GM23338 (cell line): ENCODE results near the gene C1QTNF1.

Experiments used
- CREB1 ChIP-seq: fragments of 250-450 bp; sonication (Bioruptor Pico); IDR thresholded peaks from 2 replicates; pipeline ENCODE4 v1.5.0; 2020; ENCODE audit warnings: low read depth, mild to moderate bottlenecking, moderate library complexity
- EZH2 ChIP-seq: fragments of 200-600 bp; sonication (generic); IDR thresholded peaks from one replicate; pipeline ENCODE4 v1.8.0; 2017; ENCODE audit warnings: antibody characterized with exemption, mild to moderate bottlenecking, low read depth; ENCODE audit not compliant: unreplicated experiment
- EZH2phosphoT487 ChIP-seq: fragments of 200-600 bp; sonication (generic); IDR thresholded peaks from one replicate; pipeline ENCODE4 v1.8.1; 2018; ENCODE audit warnings: antibody characterized with exemption; ENCODE audit not compliant: unreplicated experiment
- JUNB ChIP-seq: IDR thresholded peaks from one replicate; pipeline ENCODE4 v1.6.1; 2016; ENCODE audit warnings: antibody characterized with exemption; ENCODE audit not compliant: unreplicated experiment
- POLR2AphosphoS5 ChIP-seq: IDR thresholded peaks from 2 replicates; pipeline ENCODE4 v1.6.1; 2016; ENCODE audit warnings: antibody characterized with exemption, low read depth
- STAT1 ChIP-seq: IDR thresholded peaks from one replicate; pipeline ENCODE4 v1.6.1; 2016; ENCODE audit warnings: antibody characterized with exemption; ENCODE audit not compliant: unreplicated experiment
- ZNF462 ChIP-seq: fragments of 250-450 bp; sonication (Bioruptor Pico); IDR thresholded peaks from 2 replicates; pipeline ENCODE4 v1.5.0; 2020; ENCODE audit warnings: mild to moderate bottlenecking, moderate library complexity
- TF ChIP-seq, protein P1 (sequence below), 2 experiments: fragments of 200-600 bp in 1 of 2; sonication (generic) in 1 of 2; conservative IDR thresholded peaks; 2 replicates each; pipeline versions ENCODE4 v1.5.1 to v1.6.1; 2016 to 2017; ENCODE audit warnings: antibody characterized with exemption in 2 of 2, low read depth in 2 of 2, mild to moderate bottlenecking in 2 of 2, moderate library complexity in 1 of 2
- TF ChIP-seq, protein P2 (sequence below): IDR thresholded peaks from one replicate; pipeline ENCODE4 v1.6.1; 2018; ENCODE audit warnings: antibody characterized with exemption; ENCODE audit not compliant: unreplicated experiment

- TF ChIP-seq, protein P1, sequence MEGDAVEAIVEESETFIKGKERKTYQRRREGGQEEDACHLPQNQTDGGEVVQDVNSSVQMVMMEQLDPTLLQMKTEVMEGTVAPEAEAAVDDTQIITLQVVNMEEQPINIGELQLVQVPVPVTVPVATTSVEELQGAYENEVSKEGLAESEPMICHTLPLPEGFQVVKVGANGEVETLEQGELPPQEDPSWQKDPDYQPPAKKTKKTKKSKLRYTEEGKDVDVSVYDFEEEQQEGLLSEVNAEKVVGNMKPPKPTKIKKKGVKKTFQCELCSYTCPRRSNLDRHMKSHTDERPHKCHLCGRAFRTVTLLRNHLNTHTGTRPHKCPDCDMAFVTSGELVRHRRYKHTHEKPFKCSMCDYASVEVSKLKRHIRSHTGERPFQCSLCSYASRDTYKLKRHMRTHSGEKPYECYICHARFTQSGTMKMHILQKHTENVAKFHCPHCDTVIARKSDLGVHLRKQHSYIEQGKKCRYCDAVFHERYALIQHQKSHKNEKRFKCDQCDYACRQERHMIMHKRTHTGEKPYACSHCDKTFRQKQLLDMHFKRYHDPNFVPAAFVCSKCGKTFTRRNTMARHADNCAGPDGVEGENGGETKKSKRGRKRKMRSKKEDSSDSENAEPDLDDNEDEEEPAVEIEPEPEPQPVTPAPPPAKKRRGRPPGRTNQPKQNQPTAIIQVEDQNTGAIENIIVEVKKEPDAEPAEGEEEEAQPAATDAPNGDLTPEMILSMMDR (conservative IDR thresholded peaks at IDR 0.05; ENCODE audit: low read depth in 2 of 2), result peak; percentile 77 to 89
- no peak for TF ChIP-seq EZH2
- TF ChIP-seq JUNB, result no peak
- TF ChIP-seq, protein P2, sequence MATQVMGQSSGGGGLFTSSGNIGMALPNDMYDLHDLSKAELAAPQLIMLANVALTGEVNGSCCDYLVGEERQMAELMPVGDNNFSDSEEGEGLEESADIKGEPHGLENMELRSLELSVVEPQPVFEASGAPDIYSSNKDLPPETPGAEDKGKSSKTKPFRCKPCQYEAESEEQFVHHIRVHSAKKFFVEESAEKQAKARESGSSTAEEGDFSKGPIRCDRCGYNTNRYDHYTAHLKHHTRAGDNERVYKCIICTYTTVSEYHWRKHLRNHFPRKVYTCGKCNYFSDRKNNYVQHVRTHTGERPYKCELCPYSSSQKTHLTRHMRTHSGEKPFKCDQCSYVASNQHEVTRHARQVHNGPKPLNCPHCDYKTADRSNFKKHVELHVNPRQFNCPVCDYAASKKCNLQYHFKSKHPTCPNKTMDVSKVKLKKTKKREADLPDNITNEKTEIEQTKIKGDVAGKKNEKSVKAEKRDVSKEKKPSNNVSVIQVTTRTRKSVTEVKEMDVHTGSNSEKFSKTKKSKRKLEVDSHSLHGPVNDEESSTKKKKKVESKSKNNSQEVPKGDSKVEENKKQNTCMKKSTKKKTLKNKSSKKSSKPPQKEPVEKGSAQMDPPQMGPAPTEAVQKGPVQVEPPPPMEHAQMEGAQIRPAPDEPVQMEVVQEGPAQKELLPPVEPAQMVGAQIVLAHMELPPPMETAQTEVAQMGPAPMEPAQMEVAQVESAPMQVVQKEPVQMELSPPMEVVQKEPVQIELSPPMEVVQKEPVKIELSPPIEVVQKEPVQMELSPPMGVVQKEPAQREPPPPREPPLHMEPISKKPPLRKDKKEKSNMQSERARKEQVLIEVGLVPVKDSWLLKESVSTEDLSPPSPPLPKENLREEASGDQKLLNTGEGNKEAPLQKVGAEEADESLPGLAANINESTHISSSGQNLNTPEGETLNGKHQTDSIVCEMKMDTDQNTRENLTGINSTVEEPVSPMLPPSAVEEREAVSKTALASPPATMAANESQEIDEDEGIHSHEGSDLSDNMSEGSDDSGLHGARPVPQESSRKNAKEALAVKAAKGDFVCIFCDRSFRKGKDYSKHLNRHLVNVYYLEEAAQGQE, result no peak
- TF ChIP-seq CREB1 (CRISPR knock-in tag), result no peak
- TF ChIP-seq EZH2phosphoT487, result no peak
- no peak for TF ChIP-seq ZNF462 (CRISPR knock-in tag)
- no peak for TF ChIP-seq POLR2AphosphoS5
- no peak for TF ChIP-seq STAT1
Observed at GRCh38 chr17:79045842-79046196, 21.9 kb downstream of the C1QTNF1 start.
